Ovary (tissue), 3 donors: ENCODE measurements around the gene BOK.

Experiments
- CTCF ChIP-seq, 3 donors: fragments of 450-650 bp in 2 of 3; fragments of 200-600 bp in 1 of 3; IDR thresholded peaks; one replicate each; pipeline versions ENCODE4 v1.5.1 to v1.8.0; 2016 to 2022; ENCODE audit warnings: antibody characterized with exemption in 3 of 3, mild to moderate bottlenecking in 1 of 3
- POLR2A ChIP-seq: fragments of 450-650 bp; IDR thresholded peaks from one replicate; pipeline ENCODE4 v1.6.1; 2017; ENCODE audit warnings: antibody characterized with exemption, mild to moderate bottlenecking, moderate library complexity
- donor health status: DM: no; HTN: no; CAD: no.

DNA sequence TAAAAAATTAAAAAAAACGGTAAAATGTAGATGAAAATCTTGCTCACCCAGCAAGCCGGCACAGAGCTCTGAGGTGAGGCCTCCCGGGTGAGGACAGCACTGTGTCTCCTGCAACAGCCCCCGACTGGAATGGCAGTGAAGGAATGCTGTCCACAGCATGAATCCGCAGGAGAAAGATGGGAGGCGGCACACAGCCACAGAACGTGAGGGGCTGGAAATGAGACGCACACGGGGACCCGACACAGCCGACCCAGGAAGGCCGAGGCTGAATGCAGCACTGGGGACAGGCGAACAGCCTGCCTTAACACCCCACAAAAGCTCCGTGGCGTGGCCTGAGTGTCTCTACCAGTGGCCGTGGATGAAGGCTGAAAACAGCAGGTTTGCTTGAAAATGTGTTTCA lies 34.7 kb downstream of the BOK start:
- TF ChIP-seq POLR2A (no peak), CTCF (IDR thresholded peaks at IDR 0.05) (no peak)
